ENCODE measurements around the gene SPATA31C2. TPM values are rescaled to one million over a fixed set of nuclear protein-coding genes. Genes with fewer than 3 reads are reported as not detected.

SPATA31C2 gene
- total RNA-seq, 1 experiment from 2014 or later: 0.04 TPM

GRCh38 chr9:88173378-88173999 is 35.2 kb upstream of the SPATA31C2 start:
- peaks cover 16% of the 10 kb centered on the region for H3K4me1 Mint-ChIP-seq
- peak; percentile 81 for ATAC-seq
- ChIA-PET POLR2A (no interaction called here), CTCF (no interaction called here)
- no peak overlapping the region for H3K27ac Mint-ChIP-seq
- H3K9me3 Mint-ChIP-seq: peaks cover 9% of the 10 kb centered on the region
- H3K4me3 Mint-ChIP-seq: no peak overlapping the region
- peak; percentile 66 for DNase-seq (ENCODE audit: low spot score)
- TF ChIP-seq CREB1 (CRISPR knock-in tag; IDR thresholded peaks at IDR 0.05): no peak
- TF ChIP-seq FOXJ3 (CRISPR knock-in tag; IDR thresholded peaks at IDR 0.05; ENCODE audit: borderline replicate concordance): no peak
- no peak for TF ChIP-seq ATF2 (CRISPR knock-in tag; IDR thresholded peaks at IDR 0.05; ENCODE audit: borderline replicate concordance, low read depth)
- TF ChIP-seq MAX (CRISPR knock-in tag; IDR thresholded peaks at IDR 0.05): no peak
- TF ChIP-seq ZSCAN18 (CRISPR knock-in tag; IDR thresholded peaks at IDR 0.05): no peak
- 0 out of 2 replicates have a peak, but pooled peaks have one; percentile 20 for TF ChIP-seq TEAD1 (CRISPR knock-in tag; IDR thresholded peaks at IDR 0.05)
- peak; percentile 60; the same call in 1 of the 2 replicates for TF ChIP-seq CTCF (IDR thresholded peaks at IDR 0.05)
- TF ChIP-seq RORB (CRISPR knock-in tag; IDR thresholded peaks at IDR 0.05): no peak
- peaks cover 5% of the 10 kb centered on the region; the same call in 1 of the 2 replicates for H3K27me3 Mint-ChIP-seq (ENCODE audit: low read depth)
- no peaks in the 10 kb centered on the region for H3K36me3 Mint-ChIP-seq

GRCh38 chr9:88169700-88170099 is 31.4 kb upstream of the SPATA31C2 start:
- Mint-ChIP-seq H3K9me3 (peaks cover 4% of the 10 kb centered on the region; the same call in 1 of the 2 replicates), H3K36me3 (no peaks in the 10 kb centered on the region; the same call in 1 of the 2 replicates), H3K4me3 (no peak overlapping the region), H3K27me3 (ENCODE audit: low read depth) (no peaks in the 10 kb centered on the region), H3K27ac (no peak overlapping the region), H3K4me1 (peaks cover 3% of the 10 kb centered on the region; the same call in 1 of the 2 replicates)
- no peak for ATAC-seq
- no peak for DNase-seq (ENCODE audit: low spot score)
- POLR2A ChIA-PET: no interaction called here
- no peak for TF ChIP-seq SP1 (CRISPR knock-in tag; conservative IDR thresholded peaks at IDR 0.05)
- CTCF ChIA-PET: no interaction called here

GRCh38 chr9:88168564-88168963 is 30.3 kb upstream of the SPATA31C2 start:
- H3K9me3 Mint-ChIP-seq: peaks cover 4% of the 10 kb centered on the region; the same call in 1 of the 2 replicates
- H3K36me3 Mint-ChIP-seq: no peaks in the 10 kb centered on the region; the same call in 1 of the 2 replicates
- CTCF ChIA-PET: interaction anchor here (0.6 kb wide), 1 partner anchor 119 kb away, joined by 3 read pairs; no protein-coding TSS in a partner anchor
- TF ChIP-seq ZNF281 (CRISPR knock-in tag; IDR thresholded peaks at IDR 0.05) (no peak), ZNF416 (CRISPR knock-in tag; IDR thresholded peaks at IDR 0.05) (no peak), ETV6 (CRISPR knock-in tag; IDR thresholded peaks at IDR 0.05) (no peak), ZNF121 (CRISPR knock-in tag; IDR thresholded peaks at IDR 0.05) (no peak), CBFB (CRISPR knock-in tag; IDR thresholded peaks at IDR 0.05; ENCODE audit: low read depth) (no peak)
- no peak overlapping the region for H3K4me3 Mint-ChIP-seq
- H3K27me3 Mint-ChIP-seq (ENCODE audit: low read depth): no peaks in the 10 kb centered on the region
- ATAC-seq (no peak), DNase-seq (ENCODE audit: low spot score) (no peak)
- no peak overlapping the region for H3K27ac Mint-ChIP-seq
- POLR2A ChIA-PET: no interaction called here
- H3K4me1 Mint-ChIP-seq: no peaks in the 10 kb centered on the region

All from WTC11 (cell line).